HUDEP-2 (cell line): ENCODE measurements around the gene LRRC4C.

Experiments used
- DNase-seq, 76 experiments: peaks; one replicate each; lab custom pipeline; 2025; ENCODE audit not compliant: unreplicated experiment in 76 of 76; lab: John Stamatoyannopoulos, UW

The LRRC4C gene

DNA sequence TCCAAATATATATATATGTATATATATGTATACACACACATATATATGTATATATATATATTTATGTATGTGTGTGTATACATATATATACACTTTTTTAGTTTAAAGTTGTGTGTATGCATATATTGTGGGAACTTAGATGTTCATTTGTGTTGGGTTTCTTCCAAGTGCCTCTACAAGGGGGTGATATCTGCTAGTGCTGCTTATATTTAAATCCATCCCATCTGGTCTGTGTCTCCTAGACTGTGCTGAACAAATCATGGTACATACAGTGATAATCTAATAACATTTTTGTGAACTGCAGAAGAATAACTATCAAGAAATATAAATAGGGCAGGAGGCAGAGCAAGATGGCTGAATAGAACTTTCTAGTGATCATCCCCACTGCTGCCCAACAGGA lies 696.4 kb downstream of the LRRC4C start:
- no peak for DNase-seq

DNA sequence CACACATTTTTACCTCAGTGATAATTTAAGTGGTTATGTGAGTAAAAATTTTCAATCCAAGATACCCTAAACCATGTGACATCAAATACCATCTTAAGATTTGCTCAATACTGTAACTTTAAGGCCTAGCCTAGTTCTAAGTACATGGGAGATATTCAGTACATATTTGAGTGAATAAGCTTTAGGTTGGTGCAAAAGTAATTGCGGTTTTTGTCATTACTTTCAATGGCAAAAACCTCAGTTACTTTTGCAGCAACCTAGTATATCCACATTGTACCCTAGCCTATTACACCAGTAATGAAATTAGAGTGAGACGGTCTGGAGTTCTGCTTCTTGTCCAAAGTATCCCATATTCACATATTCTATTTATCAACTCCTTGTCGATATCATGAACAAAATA lies 700.1 kb downstream of the LRRC4C start:
- DNase-seq = no peak

DNA sequence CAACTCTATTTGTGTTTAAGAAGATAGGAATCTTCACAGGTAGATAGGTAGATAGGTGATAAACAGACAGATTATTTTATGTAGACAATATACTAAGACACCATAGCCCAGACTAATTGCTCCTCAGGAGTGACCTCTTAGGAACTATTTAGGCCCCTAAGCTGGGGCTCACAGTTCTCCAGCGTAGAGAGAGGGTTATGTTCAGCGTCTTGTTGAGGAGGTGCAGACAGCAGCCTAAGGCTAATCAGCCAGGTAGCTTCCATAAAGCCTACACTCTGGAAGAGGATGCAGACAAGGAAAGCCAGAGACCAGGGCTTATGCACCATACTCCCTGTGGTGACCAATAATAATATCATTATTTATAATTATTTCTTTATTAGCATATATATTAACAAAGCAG lies 705.2 kb downstream of the LRRC4C start:
- no peak for DNase-seq

DNA sequence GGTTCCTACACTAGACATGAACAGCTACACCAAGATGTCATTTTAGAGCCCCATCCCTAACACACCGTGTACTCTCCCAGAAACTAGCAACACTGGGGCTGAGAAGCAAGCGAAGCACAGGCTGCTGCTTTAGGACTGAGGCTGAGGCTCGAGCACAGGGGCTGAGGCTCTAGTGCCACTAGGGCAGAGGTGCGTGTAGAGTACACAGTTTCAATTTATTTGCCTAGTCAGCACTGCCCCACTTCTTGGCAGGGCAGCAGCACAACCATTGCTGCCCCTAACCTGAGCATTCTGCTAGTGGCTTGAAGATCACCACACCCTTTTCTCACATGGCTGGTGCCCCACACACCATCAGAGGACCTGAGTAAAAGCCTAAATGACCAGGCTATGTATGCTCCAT lies 713.2 kb downstream of the LRRC4C start:
- no peak for DNase-seq

DNA sequence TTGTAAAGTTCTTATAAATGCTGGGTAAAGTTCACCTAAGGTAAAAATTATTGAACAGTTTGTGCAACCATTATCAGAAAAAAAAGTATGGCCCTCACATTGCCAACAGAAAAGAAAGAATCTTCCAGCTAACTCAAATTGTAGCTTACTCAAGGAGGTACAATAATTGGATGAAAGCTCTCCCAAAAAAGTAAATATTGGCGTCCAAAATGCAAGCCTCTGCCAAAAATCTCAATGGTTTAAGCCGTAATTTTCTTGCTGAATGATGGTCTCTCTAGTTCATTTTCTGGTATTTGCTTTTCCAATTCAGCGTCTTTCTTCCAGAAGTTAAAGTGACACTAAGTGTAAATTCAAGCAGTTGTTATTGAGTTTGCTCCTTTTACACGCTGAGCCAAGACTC lies 727.3 kb downstream of the LRRC4C start:
- DNase-seq = no peak

DNA sequence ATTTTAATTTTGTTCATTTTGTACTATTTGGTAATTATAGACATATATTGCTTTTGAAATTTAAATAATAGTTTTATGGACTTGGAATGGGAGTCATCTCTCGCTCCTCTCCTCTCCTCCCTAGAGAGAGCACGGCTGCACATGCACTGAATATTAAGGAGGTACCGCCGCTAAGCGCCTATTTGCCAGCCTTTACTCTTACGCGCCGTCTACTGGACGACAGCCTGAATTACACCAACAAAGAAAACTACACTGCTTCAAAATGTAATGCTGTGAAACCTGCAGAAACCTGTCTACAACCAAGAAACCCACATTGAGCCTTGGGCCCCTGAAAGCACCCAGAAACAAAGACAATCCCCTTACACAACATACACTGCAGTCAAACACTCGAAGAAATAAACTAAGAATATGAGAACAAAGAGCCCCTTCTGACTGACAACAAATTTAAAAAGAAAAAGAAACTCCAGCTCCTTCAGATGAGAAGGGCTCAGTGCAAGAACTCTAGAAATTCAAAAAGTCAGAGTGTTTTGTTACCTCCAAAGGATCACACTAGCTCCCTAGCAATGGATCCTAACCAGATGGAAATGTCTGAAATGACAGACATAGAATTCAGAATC lies 737.2 kb downstream of the LRRC4C start:
- peak in 1 of 76 experiments; percentile 1 for DNase-seq

DNA sequence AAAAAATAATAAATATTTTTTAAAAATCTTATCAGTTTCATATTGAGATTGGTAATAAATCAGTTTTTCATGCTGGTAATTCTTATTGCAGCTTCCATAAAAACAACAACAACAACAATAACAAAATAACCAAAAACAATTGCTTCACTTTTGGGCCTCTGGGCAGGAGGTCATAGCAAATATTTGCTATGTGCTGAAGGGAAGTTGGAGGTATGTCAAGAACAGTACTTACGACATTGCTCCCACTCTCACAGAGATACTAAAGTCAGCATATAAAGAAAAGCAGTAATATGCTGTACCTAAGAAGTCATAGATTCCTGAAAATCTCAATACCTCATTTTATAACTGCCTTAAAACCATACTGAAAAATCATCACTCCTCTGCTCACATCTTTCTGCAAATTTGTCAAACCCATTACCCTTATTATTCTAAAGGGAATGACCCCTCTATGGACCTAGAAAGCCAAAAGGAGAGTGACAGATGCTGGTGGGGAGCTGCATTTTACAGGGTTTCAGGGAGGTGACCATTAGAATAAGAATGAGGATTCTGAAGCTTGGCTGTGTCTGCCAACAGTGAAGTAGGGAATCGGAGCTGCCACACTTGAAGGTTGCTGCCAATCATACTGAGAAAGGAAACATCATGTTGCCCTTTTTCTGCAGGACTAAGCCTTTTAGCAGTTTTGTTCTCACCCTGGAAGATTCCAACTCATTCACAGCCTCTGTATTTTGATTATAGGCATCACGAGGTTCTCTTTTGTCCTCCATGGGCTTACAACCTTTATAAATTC lies 742.9 kb downstream of the LRRC4C start:
- DNase-seq = no peak

DNA sequence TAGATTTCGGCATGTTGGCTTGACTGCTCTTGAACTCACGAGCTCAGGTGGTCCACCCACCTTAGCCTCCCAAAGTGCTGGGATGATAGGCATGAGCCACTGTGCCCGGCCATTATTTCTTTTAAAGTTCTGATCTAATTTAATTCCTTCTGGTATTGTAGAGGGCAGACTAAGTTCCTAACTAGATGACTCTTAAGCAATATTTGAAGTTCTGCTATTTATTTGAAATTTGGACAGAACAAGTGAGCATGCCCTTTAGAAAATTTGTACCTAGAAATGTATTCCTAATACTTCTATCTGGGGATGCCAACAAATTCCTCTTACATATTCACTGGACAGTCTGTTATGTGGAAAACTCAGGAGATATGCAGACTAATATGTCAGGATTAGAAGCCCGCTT lies 746.4 kb downstream of the LRRC4C start:
- DNase-seq = no peak

DNA sequence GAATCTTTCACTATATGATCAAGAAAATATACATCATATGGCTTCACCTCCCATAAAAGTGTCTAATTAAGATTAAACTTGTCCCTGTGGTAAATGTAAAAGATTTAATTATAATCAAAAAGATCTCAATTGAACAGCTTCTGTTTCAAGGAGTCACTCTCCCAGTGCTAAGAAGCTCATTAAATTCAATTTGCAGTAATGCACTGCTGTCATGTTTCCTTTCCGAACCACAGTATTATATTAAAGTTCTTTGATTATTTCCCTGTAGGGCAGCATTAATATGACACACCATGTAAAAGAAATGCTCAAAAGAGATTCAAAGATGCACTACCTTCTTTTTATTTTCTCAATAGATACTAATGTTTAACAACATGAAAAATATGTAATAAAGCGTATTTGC lies 758.4 kb downstream of the LRRC4C start:
- DNase-seq = no peak

DNA sequence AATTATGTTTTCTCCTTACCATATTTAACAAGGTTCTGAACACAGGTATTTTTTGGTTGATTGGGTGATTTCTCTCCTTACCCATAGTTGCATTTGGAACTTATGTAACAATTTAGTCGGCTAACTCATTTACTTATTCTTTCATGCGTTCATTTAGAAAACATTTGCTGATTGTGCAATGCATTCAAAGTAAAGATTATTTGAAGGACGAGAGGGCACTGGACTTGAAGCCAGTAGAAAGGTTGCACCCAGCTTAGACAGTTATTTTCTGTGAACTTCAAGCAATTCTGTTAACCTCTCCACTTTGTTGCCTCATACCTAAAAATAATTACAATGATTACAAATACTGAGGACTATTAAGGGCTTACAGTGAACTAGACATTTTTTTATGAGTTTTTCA lies 769.6 kb downstream of the LRRC4C start:
- no peak for DNase-seq

DNA sequence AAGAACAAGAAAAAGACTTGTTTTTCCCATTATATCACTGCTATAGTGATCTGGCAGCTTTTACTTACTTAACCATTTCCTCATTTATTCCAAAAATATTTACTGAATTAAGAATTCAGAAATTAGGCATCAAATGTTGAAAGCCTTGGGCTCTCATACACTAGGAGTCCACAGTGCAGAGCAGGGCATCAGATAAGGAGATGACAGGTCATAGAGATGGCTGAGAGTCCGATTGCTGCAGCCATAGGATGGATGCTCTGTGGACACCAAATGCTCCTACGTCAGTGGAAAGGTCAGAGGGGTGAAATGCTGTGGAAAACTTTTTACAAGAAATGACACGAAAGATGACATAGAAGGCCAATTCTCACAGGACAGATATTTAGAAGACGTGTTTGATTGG lies 771.1 kb downstream of the LRRC4C start:
- DNase-seq = no peak

DNA sequence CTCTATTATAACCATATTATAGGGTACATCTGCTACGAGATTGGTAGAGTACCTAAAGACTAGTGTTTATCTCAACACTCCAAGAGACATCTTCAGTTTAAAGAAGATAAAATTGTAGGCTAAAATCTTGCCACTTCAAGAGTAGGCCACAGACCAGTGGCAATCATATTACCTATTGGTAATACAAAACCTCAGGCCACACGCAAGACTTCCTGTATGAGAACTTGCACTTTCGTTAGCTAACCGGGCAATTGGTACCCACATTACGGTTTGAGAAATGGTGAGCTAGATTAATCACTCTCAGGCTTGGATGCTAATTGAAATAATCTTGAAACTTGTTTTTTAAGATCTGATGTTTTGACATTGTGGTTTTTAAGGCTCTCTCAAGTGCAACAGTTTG lies 772.7 kb downstream of the LRRC4C start:
- no peak for DNase-seq

DNA sequence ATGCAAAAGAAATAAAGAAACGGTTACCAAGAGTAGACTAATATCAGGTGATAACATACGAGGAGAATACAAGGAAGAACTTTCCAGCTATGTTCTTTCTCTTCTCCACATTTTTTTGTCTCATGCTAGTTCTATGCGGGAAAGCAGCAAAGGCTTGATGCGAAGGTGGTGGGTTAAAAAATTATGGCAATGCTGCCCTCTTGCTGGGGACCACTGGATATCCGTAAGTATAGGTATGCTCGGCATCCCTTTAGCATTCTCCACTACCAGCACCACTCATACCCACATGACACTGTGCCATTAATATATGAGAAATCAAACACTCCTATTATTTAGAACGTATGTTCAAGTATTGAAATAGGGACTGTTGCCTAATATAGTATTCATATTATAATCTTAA lies 776.4 kb downstream of the LRRC4C start:
- no peak for DNase-seq

DNA sequence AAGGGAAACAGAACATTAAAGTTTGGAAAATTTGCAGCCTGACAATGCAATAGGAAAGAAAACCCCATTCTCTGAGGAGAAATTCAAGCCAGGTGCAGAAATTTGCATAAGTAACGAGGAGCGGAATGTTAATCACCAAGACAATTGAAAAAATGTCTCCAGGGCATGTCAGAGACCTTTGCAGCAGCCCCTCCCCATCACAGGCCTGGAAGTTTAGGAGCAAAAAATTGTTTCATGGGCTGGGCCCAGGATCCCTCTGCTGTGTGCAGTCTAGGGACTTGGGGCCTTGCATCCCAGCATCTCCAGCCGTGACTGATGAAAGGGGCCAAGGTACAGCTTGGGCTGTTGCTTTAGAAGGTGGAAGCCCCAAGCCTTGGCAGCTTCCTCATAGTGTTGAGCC lies 780.2 kb downstream of the LRRC4C start:
- no peak for DNase-seq

DNA sequence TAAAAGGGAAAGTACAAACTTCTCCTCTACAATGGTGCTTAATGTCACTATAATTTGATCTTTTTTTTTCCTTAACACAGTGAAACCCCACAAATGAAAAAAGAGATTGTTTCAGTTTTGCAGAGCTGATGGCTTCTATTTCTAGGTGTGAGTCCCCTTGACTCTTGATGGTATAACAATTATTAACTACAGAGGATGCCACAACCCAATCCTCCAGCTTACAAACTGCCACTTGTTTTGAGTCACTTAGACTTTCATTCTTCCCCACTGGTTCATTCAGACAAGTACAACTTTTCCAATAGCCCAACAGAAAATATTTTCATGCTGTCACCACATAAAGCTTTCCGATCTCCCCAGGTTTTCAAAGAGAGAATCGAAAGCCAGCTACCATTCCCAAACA lies 812.2 kb downstream of the LRRC4C start:
- no peak for DNase-seq

DNA sequence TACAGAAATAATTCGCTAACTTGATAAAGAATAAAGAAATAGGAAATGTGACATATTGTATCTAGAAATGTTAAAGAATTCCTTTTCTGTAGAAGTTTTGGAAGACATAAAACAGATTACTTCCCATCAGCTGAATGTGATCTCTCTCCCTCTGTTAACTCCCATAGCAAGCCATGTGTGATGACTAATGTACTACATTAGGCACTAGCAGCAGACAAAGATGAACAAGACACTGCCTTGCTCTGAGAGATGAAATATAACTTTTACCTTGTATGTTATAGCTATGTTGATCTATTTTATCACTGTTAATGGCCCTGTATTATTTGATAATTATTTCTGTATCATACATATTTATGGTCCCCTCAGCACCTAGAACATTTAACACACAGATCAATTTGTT lies 817.2 kb downstream of the LRRC4C start:
- no peak for DNase-seq

DNA sequence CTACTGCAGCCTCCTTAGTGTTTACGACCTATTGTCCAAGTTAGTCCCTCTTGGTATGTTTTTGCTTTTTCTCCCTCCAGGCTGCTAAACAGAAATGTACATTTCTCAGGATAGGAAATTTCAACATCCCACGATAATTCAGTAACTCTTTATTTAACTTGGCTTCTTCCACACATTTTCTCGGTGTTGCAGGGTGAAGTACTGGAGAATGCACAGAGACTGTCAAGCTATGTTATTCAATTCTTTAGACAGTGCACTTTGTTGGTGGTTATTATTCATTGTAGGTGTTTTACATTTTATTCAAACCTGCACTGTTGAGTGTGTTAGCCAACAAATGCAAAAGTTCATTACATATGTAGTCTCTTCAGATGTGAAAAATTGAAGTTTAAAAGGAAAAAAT lies 839.8 kb downstream of the LRRC4C start:
- DNase-seq = no peak

DNA sequence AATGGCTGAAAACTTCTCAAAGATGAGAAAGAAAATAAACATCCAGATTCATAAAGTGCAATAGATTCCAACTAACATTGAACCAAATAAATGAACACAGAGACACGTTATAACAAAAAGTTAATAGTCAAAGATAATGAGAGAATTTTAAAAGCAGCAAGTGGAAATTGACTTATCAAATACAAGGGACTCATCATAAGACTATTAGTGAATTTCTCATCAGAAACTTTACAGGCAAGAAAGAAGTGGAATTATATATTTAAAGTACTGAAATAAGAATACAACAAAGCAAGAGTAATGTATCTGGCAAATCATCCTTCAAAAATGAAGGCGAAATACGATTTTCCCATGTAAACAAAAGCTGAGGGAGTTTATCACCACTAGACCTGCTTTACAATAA lies 852.7 kb downstream of the LRRC4C start:
- no peak for DNase-seq

DNA sequence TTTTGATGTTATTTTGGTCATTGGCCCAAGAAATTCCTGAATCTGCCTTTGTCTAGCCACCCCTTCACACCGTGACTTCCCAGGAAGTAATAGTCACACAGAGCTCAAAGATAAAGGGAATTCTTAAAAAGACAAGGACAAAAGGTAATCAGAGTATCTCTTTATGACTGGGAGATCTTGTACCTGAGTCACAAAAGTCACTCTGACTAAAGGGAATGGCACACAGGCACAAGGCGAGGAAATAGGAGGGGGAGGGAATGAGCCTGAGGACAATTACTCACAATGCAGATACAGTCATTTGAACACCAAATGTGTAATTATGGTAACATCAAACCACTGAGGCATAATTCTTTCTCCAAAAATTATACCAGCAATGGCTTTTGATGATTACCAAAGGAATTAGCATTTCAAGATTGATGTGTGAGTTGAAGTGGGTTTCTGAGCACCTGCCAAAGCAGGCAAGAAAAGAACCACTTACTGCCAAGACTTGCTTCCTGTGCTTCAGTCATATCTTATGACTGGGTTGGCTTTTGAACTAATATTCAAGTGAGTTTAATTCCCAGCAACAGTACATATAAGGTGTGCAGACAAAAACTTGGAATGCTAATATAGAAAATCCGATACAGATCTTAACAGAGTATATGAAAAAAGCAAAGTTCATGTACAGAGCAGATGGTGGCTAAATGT lies 856.4 kb downstream of the LRRC4C start:
- no peak for DNase-seq

DNA sequence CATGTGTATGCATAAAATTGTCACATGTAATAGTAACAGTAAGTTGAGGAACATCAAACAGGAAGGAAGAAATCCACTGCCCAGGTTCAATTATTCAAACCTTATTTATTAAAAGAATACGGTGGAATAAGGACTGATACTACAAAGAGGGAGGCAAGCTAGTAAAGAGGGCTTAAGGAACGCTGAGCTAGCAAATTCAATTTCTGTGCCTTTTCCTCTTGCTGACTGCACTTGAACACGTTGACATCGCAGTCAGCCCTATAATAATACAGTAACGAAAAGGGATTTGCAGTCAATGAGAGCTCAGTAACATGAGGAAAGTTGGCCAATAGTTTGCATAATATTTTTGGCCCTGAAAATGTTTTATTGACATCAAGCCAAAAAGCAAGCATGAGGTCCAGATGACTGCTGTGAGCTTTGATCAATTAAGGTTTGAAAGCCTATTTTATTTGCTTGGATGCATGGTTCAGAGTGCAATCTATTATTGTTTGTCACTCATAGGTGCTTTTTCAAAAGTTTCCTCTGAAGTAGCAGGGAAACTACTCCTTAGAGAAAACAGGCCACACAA lies 861.8 kb downstream of the LRRC4C start:
- no peak for DNase-seq

DNA sequence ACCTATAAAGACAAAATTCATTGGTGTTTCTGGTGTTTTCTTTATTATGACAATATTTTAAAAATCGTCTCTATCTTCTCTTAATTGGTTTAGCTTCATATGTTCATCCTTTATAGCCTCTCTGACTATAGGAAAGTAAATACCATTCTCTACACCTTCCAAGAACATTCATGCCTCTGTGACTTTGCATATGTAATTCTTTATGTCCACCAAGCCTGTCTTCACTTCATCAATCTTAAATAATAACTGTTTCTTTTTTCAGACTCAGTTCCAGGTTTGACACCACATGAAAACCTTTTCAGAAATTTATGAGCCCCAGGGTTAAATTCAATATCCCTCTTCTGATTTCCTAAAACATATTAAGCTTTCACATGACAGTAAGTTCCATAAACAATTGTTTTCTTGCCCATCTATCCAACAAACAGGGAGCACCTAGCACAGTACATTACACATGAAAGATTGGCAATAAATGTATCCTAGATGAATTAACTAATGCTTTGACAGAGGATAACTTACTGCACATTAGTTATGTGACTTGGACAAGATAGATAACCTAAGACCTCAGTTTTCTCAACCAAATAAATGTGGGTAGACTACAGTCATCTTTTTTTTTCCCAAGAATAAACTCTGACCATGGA lies 886.1 kb downstream of the LRRC4C start:
- no peak for DNase-seq
